NCI-H1417 (cell line): ENCODE data around the gene ZIC4.

Experiments used
- DNase-seq, 3 experiments: peaks; one replicate each; lab custom pipeline; 2025; lab: John Stamatoyannopoulos, UW

The ZIC4 gene

GRCh38 chr3:147418371-147418781, 12.0 kb upstream of the ZIC4 start:
- no peak for DNase-seq

GRCh38 chr3:147417551-147418295, 11.4 kb upstream of the ZIC4 start:
- DNase-seq: no peak

- no peak for DNase-seq
These were observed 10.6 kb upstream of the ZIC4 start for GRCh38 chr3:147416931-147417330.

GRCh38 chr3:147415874-147416273, 9.5 kb upstream of the ZIC4 start:
- no peak for DNase-seq

- no peak for DNase-seq
These were observed 8.9 kb upstream of the ZIC4 start for GRCh38 chr3:147415286-147415685.

- no peak for DNase-seq
These were observed 8.2 kb upstream of the ZIC4 start for GRCh38 chr3:147414390-147415138.

- DNase-seq: no peak
These were observed 7.5 kb upstream of the ZIC4 start for GRCh38 chr3:147413686-147414389.

GRCh38 chr3:147412917-147413685, 6.8 kb upstream of the ZIC4 start:
- DNase-seq: no peak

- DNase-seq: no peak
These were observed 6.0 kb upstream of the ZIC4 start for GRCh38 chr3:147412261-147412916.

GRCh38 chr3:147411815-147412241, 5.5 kb upstream of the ZIC4 start:
- no peak for DNase-seq

- no peak for DNase-seq
These were observed 5.0 kb upstream of the ZIC4 start for GRCh38 chr3:147411238-147411814.

GRCh38 chr3:147410526-147411237, 4.3 kb upstream of the ZIC4 start:
- no peak for DNase-seq

GRCh38 chr3:147410116-147410525, 3.8 kb upstream of the ZIC4 start:
- DNase-seq: no peak

GRCh38 chr3:147409143-147410115, 3.1 kb upstream of the ZIC4 start, which contains the start of gene ZIC1:
ZIC1 (plus strand) TSS chr3:147409365; CDS start chr3:147410113, 748 bp downstream.
- no peak for DNase-seq

- DNase-seq: no peak
These were observed 2.1 kb upstream of the ZIC4 start for GRCh38 chr3:147408188-147409100.

GRCh38 chr3:147407498-147408187, 1.3 kb upstream of the ZIC4 start:
- DNase-seq: no peak

- DNase-seq: no peak
These were observed 763 bp upstream of the ZIC4 start for GRCh38 chr3:147407114-147407497.
